ENCODE results near the gene CWC25. TPM values are rescaled to one million over a fixed set of nuclear protein-coding genes. Genes with fewer than 3 reads are reported as not detected.
A peak's percentile ranks its signal among the peaks of the same experiment; 100 is the strongest.

The CWC25 gene
- total RNA-seq, 1 experiment from 2014 or later, result 17.3 TPM

DNA sequence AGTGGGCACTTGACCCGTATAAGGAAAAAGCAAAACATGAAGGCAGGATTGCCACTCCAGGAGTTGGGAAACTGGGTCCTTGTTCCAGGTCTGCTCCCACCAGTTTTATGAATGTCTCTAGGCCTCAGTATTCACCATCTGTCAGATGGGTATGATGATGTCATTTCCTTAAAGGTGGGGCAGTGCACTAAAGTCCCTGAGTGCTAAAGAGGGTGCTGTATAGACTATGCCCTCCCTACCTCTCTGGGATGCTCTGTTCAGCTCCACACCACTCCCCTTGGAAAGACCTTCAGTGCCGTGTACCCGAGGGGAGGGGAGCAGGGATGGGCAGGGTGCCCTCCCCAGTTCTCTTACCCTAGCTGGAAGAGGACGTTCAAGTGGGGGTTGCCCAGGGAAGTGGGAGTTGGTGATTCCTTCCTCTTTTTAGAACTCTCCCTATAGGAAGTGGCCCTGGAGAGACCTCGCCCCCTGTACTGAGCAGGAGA lies 46.9 kb upstream of the CWC25 start:
- ChIA-PET CTCF (interaction anchor here (1.0 to 1.9 kb wide), 4 partner anchors 8 to 281 kb away, joined by 3 to 6 read pairs (median 3); no protein-coding TSS in a partner anchor), POLR2A (interaction anchor here (1.2 to 3.3 kb wide), 2 partner anchors 8 to 18 kb away, joined by 3 to 13 read pairs; partner anchors contain the start of gene RPL23)
- no peak for DNase-seq (ENCODE audit: low spot score)
- TF ChIP-seq, protein P1, sequence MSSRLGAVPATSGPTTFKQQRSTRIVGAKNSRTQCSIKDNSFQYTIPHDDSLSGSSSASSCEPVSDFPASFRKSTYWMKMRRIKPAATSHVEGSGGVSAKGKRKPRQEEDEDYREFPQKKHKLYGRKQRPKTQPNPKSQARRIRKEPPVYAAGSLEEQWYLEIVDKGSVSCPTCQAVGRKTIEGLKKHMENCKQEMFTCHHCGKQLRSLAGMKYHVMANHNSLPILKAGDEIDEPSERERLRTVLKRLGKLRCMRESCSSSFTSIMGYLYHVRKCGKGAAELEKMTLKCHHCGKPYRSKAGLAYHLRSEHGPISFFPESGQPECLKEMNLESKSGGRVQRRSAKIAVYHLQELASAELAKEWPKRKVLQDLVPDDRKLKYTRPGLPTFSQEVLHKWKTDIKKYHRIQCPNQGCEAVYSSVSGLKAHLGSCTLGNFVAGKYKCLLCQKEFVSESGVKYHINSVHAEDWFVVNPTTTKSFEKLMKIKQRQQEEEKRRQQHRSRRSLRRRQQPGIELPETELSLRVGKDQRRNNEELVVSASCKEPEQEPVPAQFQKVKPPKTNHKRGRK (CRISPR knock-in tag; IDR thresholded peaks at IDR 0.05; ENCODE audit: borderline replicate concordance), result no peak
- TF ChIP-seq, protein P2, sequence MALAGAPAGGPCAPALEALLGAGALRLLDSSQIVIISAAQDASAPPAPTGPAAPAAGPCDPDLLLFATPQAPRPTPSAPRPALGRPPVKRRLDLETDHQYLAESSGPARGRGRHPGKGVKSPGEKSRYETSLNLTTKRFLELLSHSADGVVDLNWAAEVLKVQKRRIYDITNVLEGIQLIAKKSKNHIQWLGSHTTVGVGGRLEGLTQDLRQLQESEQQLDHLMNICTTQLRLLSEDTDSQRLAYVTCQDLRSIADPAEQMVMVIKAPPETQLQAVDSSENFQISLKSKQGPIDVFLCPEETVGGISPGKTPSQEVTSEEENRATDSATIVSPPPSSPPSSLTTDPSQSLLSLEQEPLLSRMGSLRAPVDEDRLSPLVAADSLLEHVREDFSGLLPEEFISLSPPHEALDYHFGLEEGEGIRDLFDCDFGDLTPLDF (CRISPR knock-in tag; IDR thresholded peaks at IDR 0.05), result no peak
- TF ChIP-seq, protein P3, sequence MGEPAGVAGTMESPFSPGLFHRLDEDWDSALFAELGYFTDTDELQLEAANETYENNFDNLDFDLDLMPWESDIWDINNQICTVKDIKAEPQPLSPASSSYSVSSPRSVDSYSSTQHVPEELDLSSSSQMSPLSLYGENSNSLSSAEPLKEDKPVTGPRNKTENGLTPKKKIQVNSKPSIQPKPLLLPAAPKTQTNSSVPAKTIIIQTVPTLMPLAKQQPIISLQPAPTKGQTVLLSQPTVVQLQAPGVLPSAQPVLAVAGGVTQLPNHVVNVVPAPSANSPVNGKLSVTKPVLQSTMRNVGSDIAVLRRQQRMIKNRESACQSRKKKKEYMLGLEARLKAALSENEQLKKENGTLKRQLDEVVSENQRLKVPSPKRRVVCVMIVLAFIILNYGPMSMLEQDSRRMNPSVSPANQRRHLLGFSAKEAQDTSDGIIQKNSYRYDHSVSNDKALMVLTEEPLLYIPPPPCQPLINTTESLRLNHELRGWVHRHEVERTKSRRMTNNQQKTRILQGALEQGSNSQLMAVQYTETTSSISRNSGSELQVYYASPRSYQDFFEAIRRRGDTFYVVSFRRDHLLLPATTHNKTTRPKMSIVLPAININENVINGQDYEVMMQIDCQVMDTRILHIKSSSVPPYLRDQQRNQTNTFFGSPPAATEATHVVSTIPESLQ (CRISPR knock-in tag; IDR thresholded peaks at IDR 0.05), result no peak
- TF ChIP-seq SP1 (CRISPR knock-in tag; conservative IDR thresholded peaks at IDR 0.05), result no peak
- TF ChIP-seq ZNF263 (CRISPR knock-in tag; IDR thresholded peaks at IDR 0.05; ENCODE audit: low read depth), result no peak
- TF ChIP-seq, protein P4, sequence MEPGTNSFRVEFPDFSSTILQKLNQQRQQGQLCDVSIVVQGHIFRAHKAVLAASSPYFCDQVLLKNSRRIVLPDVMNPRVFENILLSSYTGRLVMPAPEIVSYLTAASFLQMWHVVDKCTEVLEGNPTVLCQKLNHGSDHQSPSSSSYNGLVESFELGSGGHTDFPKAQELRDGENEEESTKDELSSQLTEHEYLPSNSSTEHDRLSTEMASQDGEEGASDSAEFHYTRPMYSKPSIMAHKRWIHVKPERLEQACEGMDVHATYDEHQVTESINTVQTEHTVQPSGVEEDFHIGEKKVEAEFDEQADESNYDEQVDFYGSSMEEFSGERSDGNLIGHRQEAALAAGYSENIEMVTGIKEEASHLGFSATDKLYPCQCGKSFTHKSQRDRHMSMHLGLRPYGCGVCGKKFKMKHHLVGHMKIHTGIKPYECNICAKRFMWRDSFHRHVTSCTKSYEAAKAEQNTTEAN (CRISPR knock-in tag; IDR thresholded peaks at IDR 0.05), result no peak
- TF ChIP-seq, protein P5, sequence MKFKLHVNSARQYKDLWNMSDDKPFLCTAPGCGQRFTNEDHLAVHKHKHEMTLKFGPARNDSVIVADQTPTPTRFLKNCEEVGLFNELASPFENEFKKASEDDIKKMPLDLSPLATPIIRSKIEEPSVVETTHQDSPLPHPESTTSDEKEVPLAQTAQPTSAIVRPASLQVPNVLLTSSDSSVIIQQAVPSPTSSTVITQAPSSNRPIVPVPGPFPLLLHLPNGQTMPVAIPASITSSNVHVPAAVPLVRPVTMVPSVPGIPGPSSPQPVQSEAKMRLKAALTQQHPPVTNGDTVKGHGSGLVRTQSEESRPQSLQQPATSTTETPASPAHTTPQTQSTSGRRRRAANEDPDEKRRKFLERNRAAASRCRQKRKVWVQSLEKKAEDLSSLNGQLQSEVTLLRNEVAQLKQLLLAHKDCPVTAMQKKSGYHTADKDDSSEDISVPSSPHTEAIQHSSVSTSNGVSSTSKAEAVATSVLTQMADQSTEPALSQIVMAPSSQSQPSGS (CRISPR knock-in tag; IDR thresholded peaks at IDR 0.05; ENCODE audit: borderline replicate concordance, low read depth), result no peak
- TF ChIP-seq HMGA2 (CRISPR knock-in tag; IDR thresholded peaks at IDR 0.05), result no peak
- TF ChIP-seq, protein P6, sequence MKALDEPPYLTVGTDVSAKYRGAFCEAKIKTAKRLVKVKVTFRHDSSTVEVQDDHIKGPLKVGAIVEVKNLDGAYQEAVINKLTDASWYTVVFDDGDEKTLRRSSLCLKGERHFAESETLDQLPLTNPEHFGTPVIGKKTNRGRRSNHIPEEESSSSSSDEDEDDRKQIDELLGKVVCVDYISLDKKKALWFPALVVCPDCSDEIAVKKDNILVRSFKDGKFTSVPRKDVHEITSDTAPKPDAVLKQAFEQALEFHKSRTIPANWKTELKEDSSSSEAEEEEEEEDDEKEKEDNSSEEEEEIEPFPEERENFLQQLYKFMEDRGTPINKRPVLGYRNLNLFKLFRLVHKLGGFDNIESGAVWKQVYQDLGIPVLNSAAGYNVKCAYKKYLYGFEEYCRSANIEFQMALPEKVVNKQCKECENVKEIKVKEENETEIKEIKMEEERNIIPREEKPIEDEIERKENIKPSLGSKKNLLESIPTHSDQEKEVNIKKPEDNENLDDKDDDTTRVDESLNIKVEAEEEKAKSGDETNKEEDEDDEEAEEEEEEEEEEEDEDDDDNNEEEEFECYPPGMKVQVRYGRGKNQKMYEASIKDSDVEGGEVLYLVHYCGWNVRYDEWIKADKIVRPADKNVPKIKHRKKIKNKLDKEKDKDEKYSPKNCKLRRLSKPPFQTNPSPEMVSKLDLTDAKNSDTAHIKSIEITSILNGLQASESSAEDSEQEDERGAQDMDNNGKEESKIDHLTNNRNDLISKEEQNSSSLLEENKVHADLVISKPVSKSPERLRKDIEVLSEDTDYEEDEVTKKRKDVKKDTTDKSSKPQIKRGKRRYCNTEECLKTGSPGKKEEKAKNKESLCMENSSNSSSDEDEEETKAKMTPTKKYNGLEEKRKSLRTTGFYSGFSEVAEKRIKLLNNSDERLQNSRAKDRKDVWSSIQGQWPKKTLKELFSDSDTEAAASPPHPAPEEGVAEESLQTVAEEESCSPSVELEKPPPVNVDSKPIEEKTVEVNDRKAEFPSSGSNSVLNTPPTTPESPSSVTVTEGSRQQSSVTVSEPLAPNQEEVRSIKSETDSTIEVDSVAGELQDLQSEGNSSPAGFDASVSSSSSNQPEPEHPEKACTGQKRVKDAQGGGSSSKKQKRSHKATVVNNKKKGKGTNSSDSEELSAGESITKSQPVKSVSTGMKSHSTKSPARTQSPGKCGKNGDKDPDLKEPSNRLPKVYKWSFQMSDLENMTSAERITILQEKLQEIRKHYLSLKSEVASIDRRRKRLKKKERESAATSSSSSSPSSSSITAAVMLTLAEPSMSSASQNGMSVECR (CRISPR knock-in tag; IDR thresholded peaks at IDR 0.05; ENCODE audit: borderline replicate concordance), result no peak
- Mint-ChIP-seq H3K36me3 (no peaks in the 10 kb centered on the region), H3K4me3 (peak overlapping the region; percentile 80), H3K27me3 (ENCODE audit: low read depth) (no peaks in the 10 kb centered on the region), H3K4me1 (peaks cover 60% of the 10 kb centered on the region), H3K27ac (peak overlapping the region; percentile 84; the same call in 1 of the 2 replicates), H3K9me3 (no peaks in the 10 kb centered on the region)
- ATAC-seq, result no peak

All from WTC11 (cell line).